ENCODE results near the gene PRR30. TPM values are rescaled to one million over a fixed set of nuclear protein-coding genes. Genes with fewer than 3 reads are reported as not detected.

PRR30 gene
- polyA plus RNA-seq, 1 of the 3 experiments (the other 2 are of a cell fraction), result not detected

- no peak for TF ChIP-seq TAF1 (IDR thresholded peaks at IDR 0.05; ENCODE audit: borderline replicate concordance, low read depth, low read length)
- no peak for TF ChIP-seq GATA2 (CRISPR knock-in tag; IDR thresholded peaks at IDR 0.05)
- no peak for TF ChIP-seq EZH2phosphoT487 (IDR thresholded peaks at IDR 0.05; ENCODE audit: borderline replicate concordance, low read depth)
- no peak for TF ChIP-seq EP300 (IDR thresholded peaks at IDR 0.05; ENCODE audit: borderline replicate concordance in 1 of 2, low read depth in 1 of 2, low read length in 1 of 2)
- TF ChIP-seq TEAD4 (IDR thresholded peaks at IDR 0.05; ENCODE audit: borderline replicate concordance, insufficient read depth), result no peak
- TF ChIP-seq FOSL2 (IDR thresholded peaks at IDR 0.05; ENCODE audit: borderline replicate concordance, low read depth), result no peak
- no peak for TF ChIP-seq JUND (IDR thresholded peaks at IDR 0.05)
Observed at GRCh38 chr2:27102329-27102728, 36.9 kb downstream of the PRR30 start (continued).

DNA sequence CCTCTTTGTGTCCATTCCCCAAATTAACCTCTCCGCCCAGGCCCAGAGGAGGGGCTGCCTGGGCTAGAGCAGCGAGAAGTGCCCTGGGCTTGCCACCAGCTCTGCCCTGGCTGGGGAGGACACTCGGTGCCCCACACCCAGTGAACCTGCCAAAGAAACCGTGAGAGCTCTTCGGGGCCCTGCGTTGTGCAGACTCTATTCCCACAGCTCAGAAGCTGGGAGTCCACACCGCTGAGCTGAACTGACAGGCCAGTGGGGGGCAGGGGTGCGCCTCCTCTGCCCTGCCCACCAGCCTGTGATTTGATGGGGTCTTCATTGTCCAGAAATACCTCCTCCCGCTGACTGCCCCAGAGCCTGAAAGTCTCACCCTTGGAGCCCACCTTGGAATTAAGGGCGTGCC is 39.2 kb downstream of the PRR30 start:
- Histone ChIP-seq H3F3A (replicated peaks; ENCODE audit: insufficient read depth) (no peaks in the 10 kb centered on the region), H3K27me3 (ENCODE audit: insufficient read depth) (no peaks in the 10 kb centered on the region), H3K4me2 (no peak overlapping the region), H2AFZ (ENCODE audit: low read depth) (no peak overlapping the region), H4K20me1 (ENCODE audit: insufficient read depth) (no peaks in the 10 kb centered on the region), H3K4me3 (ENCODE audit: low read depth in 2 of 2, low read length in 1 of 2) (no peak overlapping the region), H3K9ac (no peak overlapping the region), H3K27ac (ENCODE audit: low read depth in 2 of 2, low read length in 1 of 2) (no peak overlapping the region; a peak in 1 of 4 replicates), H3K79me2 (ENCODE audit: insufficient read depth) (no peaks in the 10 kb centered on the region), H3K9me2 (no peaks in the 10 kb centered on the region), H3K4me1 (ENCODE audit: control insufficient read depth in 1 of 2, insufficient read depth in 2 of 2, low read depth in 1 of 2, low read length in 1 of 2) (peaks cover 4 to 21% of the 10 kb centered on the region in 2 experiments; a peak in 2 of 4 replicates), H3K9me3 (no peaks in the 10 kb centered on the region), H3K36me3 (replicated peaks in 1 of 2; ENCODE audit: control insufficient read depth in 1 of 2, insufficient read depth in 2 of 2, low read length in 1 of 2) (no peaks in the 10 kb centered on the region)
- TF ChIP-seq RAD21 (IDR thresholded peaks at IDR 0.05; ENCODE audit: low read length), result 0 out of 2 replicates have a peak, but pooled peaks have one; percentile 8
- TF ChIP-seq TEAD4 (IDR thresholded peaks at IDR 0.05; ENCODE audit: borderline replicate concordance, insufficient read depth), result no peak
- 83% methylated on average over 7 of the region's 10 CpGs for WGBS (ENCODE audit: low lambda C conversion rate)
- ChIA-PET CTCF (interaction anchor here (1.0 to 14.2 kb wide), 28 partner anchors 9 to 204 kb away, joined by 3 to 169 read pairs (median 5); partner anchors contain the start of genes ABHD1, CGREF1, KHK and PREB), POLR2A (interaction anchor here (0.6 to 2.0 kb wide), 2 partner anchors 25 to 91 kb away, joined by 3 to 6 read pairs; no protein-coding TSS in a partner anchor)
- DNase-seq, result peak; percentile 44

DNA sequence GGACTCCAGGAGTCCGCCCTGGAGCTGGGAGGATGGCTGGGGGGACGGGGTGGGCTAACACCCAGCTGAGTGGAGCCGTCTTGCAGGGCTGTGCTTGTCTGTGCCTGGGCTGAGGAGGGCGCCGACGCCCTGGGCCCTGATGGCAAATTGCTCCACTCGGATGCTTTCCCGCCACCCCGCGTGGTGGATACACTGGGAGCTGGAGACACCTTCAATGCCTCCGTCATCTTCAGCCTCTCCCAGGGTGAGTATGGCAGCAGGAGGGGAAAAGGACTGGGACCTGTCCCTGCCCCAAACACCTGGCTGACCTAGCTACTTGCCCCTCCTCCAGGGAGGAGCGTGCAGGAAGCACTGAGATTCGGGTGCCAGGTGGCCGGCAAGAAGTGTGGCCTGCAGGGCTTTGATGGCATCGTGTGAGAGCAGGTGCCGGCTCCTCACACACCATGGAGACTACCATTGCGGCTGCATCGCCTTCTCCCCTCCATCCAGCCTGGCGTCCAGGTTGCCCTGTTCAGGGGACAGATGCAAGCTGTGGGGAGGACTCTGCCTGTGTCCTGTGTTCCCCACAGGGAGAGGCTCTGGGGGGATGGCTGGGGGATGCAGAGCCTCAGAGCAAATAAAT is 39.8 kb downstream of the PRR30 start:
- no peaks in the 10 kb centered on the region for H3K36me3 ChIP-seq (replicated peaks in 1 of 2; ENCODE audit: control insufficient read depth in 1 of 2, insufficient read depth in 2 of 2, low read length in 1 of 2)
- no peak overlapping the region for H3K4me2 ChIP-seq
- POLR2A ChIA-PET, result interaction anchor here (0.9 to 2.0 kb wide), 2 partner anchors 11 to 92 kb away, joined by 3 to 6 read pairs; no protein-coding TSS in a partner anchor
- H3K79me2 ChIP-seq (ENCODE audit: insufficient read depth), result no peaks in the 10 kb centered on the region
- no peaks in the 10 kb centered on the region for H3K9me2 ChIP-seq
- no peaks in the 10 kb centered on the region for H3K27me3 ChIP-seq (ENCODE audit: insufficient read depth)
- no peaks in the 10 kb centered on the region for H3F3A ChIP-seq (replicated peaks; ENCODE audit: insufficient read depth)
- H3K4me1 ChIP-seq (ENCODE audit: control insufficient read depth in 1 of 2, insufficient read depth in 2 of 2, low read depth in 1 of 2, low read length in 1 of 2), result peaks cover 4 to 21% of the 10 kb centered on the region in 2 experiments; a peak in 2 of 4 replicates
- H4K20me1 ChIP-seq (ENCODE audit: insufficient read depth), result no peaks in the 10 kb centered on the region
- WGBS (ENCODE audit: low lambda C conversion rate), result 94% methylated on average over 15 of the region's 19 CpGs
- H3K9me3 ChIP-seq, result no peaks in the 10 kb centered on the region
- H3K9ac ChIP-seq, result no peak overlapping the region
- no peak overlapping the region for H3K27ac ChIP-seq (ENCODE audit: low read depth in 2 of 2, low read length in 1 of 2)
- DNase-seq, result peak; percentile 44
- H3K4me3 ChIP-seq (ENCODE audit: low read depth in 2 of 2, low read length in 1 of 2), result no peak overlapping the region
- TF ChIP-seq SMC3 (IDR thresholded peaks at IDR 0.05; ENCODE audit: low read depth, low read length), result no peak
- no peak for TF ChIP-seq CHD2 (IDR thresholded peaks at IDR 0.05; ENCODE audit: low read length, partially characterized antibody)
- no peak overlapping the region for H2AFZ ChIP-seq (ENCODE audit: low read depth)
- CTCF ChIA-PET, result interaction anchor here (0.6 to 14.2 kb wide), 39 partner anchors 8 to 383 kb away, joined by 3 to 169 read pairs (median 4); partner anchors contain the start of genes ABHD1, CGREF1, KHK and PREB

All from SK-N-SH (cell line).